Measurements from ENCODE around the gene LIPG. TPM values are rescaled to one million over a fixed set of nuclear protein-coding genes. Genes with fewer than 3 reads are reported as not detected.
"Not testable (repeated sequence)": the region's sequence is repeated elsewhere in the genome, so short reads cannot be mapped to it uniquely, and the experiment has no call there.

LIPG gene
- total RNA-seq, 1 experiment from 2014 or later, result 92.0 TPM

GRCh38 chr18:49573835-49574234 is 12.0 kb downstream of the LIPG start:
- no TSS peak for BruUV-seq (replicated peaks)
- TF ChIP-seq POLR2AphosphoS5 (IDR thresholded peaks at IDR 0.05; ENCODE audit: low read depth, low read length), result no peak
- TF ChIP-seq, protein P1, sequence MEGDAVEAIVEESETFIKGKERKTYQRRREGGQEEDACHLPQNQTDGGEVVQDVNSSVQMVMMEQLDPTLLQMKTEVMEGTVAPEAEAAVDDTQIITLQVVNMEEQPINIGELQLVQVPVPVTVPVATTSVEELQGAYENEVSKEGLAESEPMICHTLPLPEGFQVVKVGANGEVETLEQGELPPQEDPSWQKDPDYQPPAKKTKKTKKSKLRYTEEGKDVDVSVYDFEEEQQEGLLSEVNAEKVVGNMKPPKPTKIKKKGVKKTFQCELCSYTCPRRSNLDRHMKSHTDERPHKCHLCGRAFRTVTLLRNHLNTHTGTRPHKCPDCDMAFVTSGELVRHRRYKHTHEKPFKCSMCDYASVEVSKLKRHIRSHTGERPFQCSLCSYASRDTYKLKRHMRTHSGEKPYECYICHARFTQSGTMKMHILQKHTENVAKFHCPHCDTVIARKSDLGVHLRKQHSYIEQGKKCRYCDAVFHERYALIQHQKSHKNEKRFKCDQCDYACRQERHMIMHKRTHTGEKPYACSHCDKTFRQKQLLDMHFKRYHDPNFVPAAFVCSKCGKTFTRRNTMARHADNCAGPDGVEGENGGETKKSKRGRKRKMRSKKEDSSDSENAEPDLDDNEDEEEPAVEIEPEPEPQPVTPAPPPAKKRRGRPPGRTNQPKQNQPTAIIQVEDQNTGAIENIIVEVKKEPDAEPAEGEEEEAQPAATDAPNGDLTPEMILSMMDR (IDR thresholded peaks at IDR 0.05), result no peak
- no peak for TF ChIP-seq TCF7L2 (IDR thresholded peaks at IDR 0.05; ENCODE audit: low read depth, low read length)
- no peak for TF ChIP-seq SIN3A (IDR thresholded peaks at IDR 0.05; ENCODE audit: borderline replicate concordance, insufficient read depth, low read depth, low read length)
- TF ChIP-seq REST (IDR thresholded peaks at IDR 0.05; ENCODE audit: insufficient read depth in 1 of 2, low read depth in 2 of 2, low read length in 1 of 2), result no peak
- no peaks in the 10 kb centered on the region for H3K36me3 ChIP-seq (ENCODE audit: control insufficient read depth, insufficient read depth, low read length)
- in situ Hi-C loops (cut with HindIII; ENCODE audit: low pct_unique_long_range_greater_than_20kb, low sequenced_read_pairs), result no loop called here
- intact Hi-C loops (cut with micrococcal nuclease; ENCODE audit: unreplicated experiment), result no loop called here
- H3K27ac ChIP-seq (ENCODE audit: low read length), result no peak overlapping the region
- ChIA-PET POLR2A (no interaction called here), CTCF (no interaction called here)
- H3K9me3 ChIP-seq (ENCODE audit: control insufficient read depth, insufficient read depth, low read depth, low read length), result no peaks in the 10 kb centered on the region
- H3K27me3 ChIP-seq (ENCODE audit: control insufficient read depth, insufficient read depth, low read length), result no peaks in the 10 kb centered on the region
- H3K4me3 ChIP-seq (ENCODE audit: low read depth in 2 of 2, low read length in 2 of 2), result no peak overlapping the region
- ATAC-seq, result no peak
- H3K4me1 ChIP-seq (ENCODE audit: control insufficient read depth, insufficient read depth, low read length), result no peaks in the 10 kb centered on the region
- no peak for DNase-seq (ENCODE audit: low read depth, low spot score)

DNA sequence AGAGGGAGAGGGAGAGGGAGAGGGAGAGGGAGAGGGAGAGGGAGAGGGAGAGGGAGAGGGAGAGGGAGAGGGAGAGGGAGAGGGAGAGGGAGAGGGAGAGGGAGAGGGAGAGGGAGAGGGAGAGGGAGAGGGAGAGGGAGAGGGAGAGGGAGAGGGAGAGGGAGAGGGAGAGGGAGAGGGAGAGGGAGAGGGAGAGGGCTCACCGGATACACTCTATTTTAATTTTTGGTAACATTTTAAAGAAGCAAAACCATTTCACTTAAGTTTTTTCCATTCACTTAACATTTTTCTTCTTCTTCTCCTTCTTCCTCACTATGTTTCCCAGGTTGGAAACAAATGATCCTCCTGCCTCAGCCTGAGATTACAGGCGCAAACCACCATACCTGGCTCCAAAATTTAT is 17.2 kb downstream of the LIPG start:
- POLR2A ChIA-PET; BruUV-seq (replicated peaks); H3K27me3 ChIP-seq (ENCODE audit: control insufficient read depth, insufficient read depth, low read length); H3K4me3 ChIP-seq (ENCODE audit: low read depth in 2 of 2, low read length in 2 of 2); H3K4me1 ChIP-seq (ENCODE audit: control insufficient read depth, insufficient read depth, low read length); H3K27ac ChIP-seq (ENCODE audit: low read length); intact Hi-C loops (cut with micrococcal nuclease; ENCODE audit: unreplicated experiment); DNase-seq (ENCODE audit: low read depth, low spot score); CTCF ChIA-PET; H3K9me3 ChIP-seq (ENCODE audit: control insufficient read depth, insufficient read depth, low read depth, low read length); ATAC-seq; in situ Hi-C loops (cut with HindIII; ENCODE audit: low pct_unique_long_range_greater_than_20kb, low sequenced_read_pairs); H3K36me3 ChIP-seq (ENCODE audit: control insufficient read depth, insufficient read depth, low read length): not testable (repeated sequence)

- in situ Hi-C loops (cut with HindIII; ENCODE audit: low pct_unique_long_range_greater_than_20kb, low sequenced_read_pairs); H3K27me3 ChIP-seq (ENCODE audit: control insufficient read depth, insufficient read depth, low read length); H3K27ac ChIP-seq (ENCODE audit: low read length); H3K4me1 ChIP-seq (ENCODE audit: control insufficient read depth, insufficient read depth, low read length); BruUV-seq (replicated peaks); H3K9me3 ChIP-seq (ENCODE audit: control insufficient read depth, insufficient read depth, low read depth, low read length); H3K4me3 ChIP-seq (ENCODE audit: low read depth in 2 of 2, low read length in 2 of 2); intact Hi-C loops (cut with micrococcal nuclease; ENCODE audit: unreplicated experiment); ATAC-seq; CTCF ChIA-PET; H3K36me3 ChIP-seq (ENCODE audit: control insufficient read depth, insufficient read depth, low read length); DNase-seq (ENCODE audit: low read depth, low spot score); POLR2A ChIA-PET: not testable (repeated sequence)
Measured at GRCh38 chr18:49579583-49579982, 17.7 kb downstream of the LIPG start.
